Smooth muscle cell (in vitro differentiated cells): ENCODE measurements around the gene OMD. TPM values are rescaled to one million over a fixed set of nuclear protein-coding genes. Genes with fewer than 3 reads are reported as not detected.

Experiments used
- DNase-seq: peaks from one replicate; lab custom pipeline; 2025; ENCODE audit not compliant: unreplicated experiment; lab: John Stamatoyannopoulos, UW
- H2AFZ ChIP-seq: fragments of 200-600 bp; sonication (generic); 2 replicates; pipeline ENCODE4 v1.6.0; 2016; ENCODE audit warnings: antibody characterized with exemption, low read depth, mild to moderate bottlenecking
- H3F3A ChIP-seq: fragments of 200-600 bp; sonication (generic); 2 replicates; pipeline ENCODE4 v1.6.0; 2017; ENCODE audit warnings: antibody characterized with exemption, low read depth
- H3K27ac ChIP-seq: fragments of 200-600 bp; sonication (generic); 2 replicates; pipeline ENCODE4 v1.5.1; 2016; ENCODE audit warnings: low read depth, mild to moderate bottlenecking
- H3K27me3 ChIP-seq: fragments of 200-600 bp; sonication (generic); 2 replicates; pipeline ENCODE4 v1.6.1; 2016; ENCODE audit warnings: low read depth, mild to moderate bottlenecking
- H3K36me3 ChIP-seq: fragments of 200-600 bp; sonication (generic); 2 replicates; pipeline ENCODE4 v1.5.1; 2016; ENCODE audit warnings: low read depth
- H3K4me1 ChIP-seq: fragments of 200-600 bp; sonication (generic); 2 replicates; pipeline ENCODE4 v1.5.1; 2016; ENCODE audit warnings: low read depth
- H3K4me2 ChIP-seq: fragments of 200-600 bp; sonication (generic); 2 replicates; pipeline ENCODE4 v1.6.0; 2016; ENCODE audit warnings: mild to moderate bottlenecking
- H3K4me3 ChIP-seq: fragments of 200-600 bp; sonication (generic); 2 replicates; pipeline ENCODE4 v1.5.1; 2016; ENCODE audit warnings: mild to moderate bottlenecking
- H3K79me2 ChIP-seq: fragments of 200-600 bp; sonication (generic); 2 replicates; pipeline ENCODE4 v1.6.0; 2016; ENCODE audit warnings: low read depth, mild to moderate bottlenecking
- H3K9ac ChIP-seq: fragments of 200-600 bp; sonication (generic); 2 replicates; pipeline ENCODE4 v1.6.0; 2016; ENCODE audit warnings: low read depth
- H3K9me3 ChIP-seq: fragments of 200-600 bp; sonication (generic); replicated peaks from 2 replicates; pipeline ENCODE4 v1.5.1; 2016; ENCODE audit warnings: low read depth
- H4K20me1 ChIP-seq: fragments of 200-600 bp; sonication (generic); 2 replicates; pipeline ENCODE4 v1.6.0; 2016; ENCODE audit warnings: low read depth
- CTCF ChIP-seq: fragments of 200-600 bp; sonication (generic); IDR thresholded peaks from 2 replicates; pipeline ENCODE4 v1.5.1; 2017; ENCODE audit warnings: borderline replicate concordance, mild to moderate bottlenecking, antibody characterized with exemption; ENCODE audit not compliant: insufficient read depth, poor library complexity, severe bottlenecking
- WGBS: methylation state at CpG from one replicate; pipeline ENCODE4 v1.1.7; 2016; ENCODE audit warnings: low lambda C conversion rate; 5-methylcytosine and 5-hydroxymethylcytosine counted together
- polyA plus RNA-seq: library from polyadenylated mRNA; unstranded; fragments of >200 nt; fragmentation: Nextera tagmentation; extraction: Ambion mirVana; gene quantifications from 2 replicates; pipeline ENCODE4 v1.2.1, GENCODE V29; 2016
- total RNA-seq: library from RNA; depleted of rRNA; stranded (reverse); fragments of >200 nt; gene quantifications from 2 replicates; pipeline ENCODE4 v1.2.3, GENCODE V29; 2014

The OMD gene
- total and polyA plus RNA-seq, 2 experiments from 2014 or later = not detected

- Histone ChIP-seq H3K4me3 (no peak overlapping the region), H3K79me2 (no peaks in the 10 kb centered on the region), H3K4me1 (no peaks in the 10 kb centered on the region), H2AFZ (no peak overlapping the region), H3K36me3 (no peaks in the 10 kb centered on the region), H3K9ac (no peak overlapping the region), H3K27me3 (no peaks in the 10 kb centered on the region), H3F3A (no peaks in the 10 kb centered on the region), H3K27ac (no peak overlapping the region), H3K9me3 (no peaks in the 10 kb centered on the region), H4K20me1 (no peaks in the 10 kb centered on the region), H3K4me2 (no peak overlapping the region)
- no peak for TF ChIP-seq CTCF
- DNase-seq = no peak
Observed at GRCh38 chr9:92446536-92446935, 22.3 kb upstream of the OMD start.

- Histone ChIP-seq H3K4me3 (no peak overlapping the region), H3K79me2 (no peaks in the 10 kb centered on the region), H3K9me3 (no peaks in the 10 kb centered on the region), H4K20me1 (no peaks in the 10 kb centered on the region), H3K36me3 (no peaks in the 10 kb centered on the region), H3K27me3 (no peaks in the 10 kb centered on the region), H3K27ac (no peak overlapping the region), H2AFZ (no peak overlapping the region), H3K4me2 (no peak overlapping the region), H3F3A (no peaks in the 10 kb centered on the region), H3K4me1 (no peaks in the 10 kb centered on the region), H3K9ac (no peak overlapping the region)
- no peak for DNase-seq
- 87% methylated on average over 4 of the region's 4 CpGs for WGBS
- TF ChIP-seq CTCF = no peak
Observed at GRCh38 chr9:92444841-92445240, 20.6 kb upstream of the OMD start.

GRCh38 chr9:92440751-92441046 lies 16.4 kb upstream of the OMD start:
- H3K4me3 ChIP-seq = no peak overlapping the region
- no peaks in the 10 kb centered on the region for H3F3A ChIP-seq
- H3K4me2 ChIP-seq = no peak overlapping the region
- H4K20me1 ChIP-seq = no peaks in the 10 kb centered on the region
- no peaks in the 10 kb centered on the region for H3K36me3 ChIP-seq
- no peaks in the 10 kb centered on the region for H3K9me3 ChIP-seq
- H3K79me2 ChIP-seq = no peaks in the 10 kb centered on the region
- no peak for DNase-seq
- no peak for TF ChIP-seq CTCF
- WGBS = 89% methylated on average over 6 of the region's 6 CpGs
- no peak overlapping the region for H3K27ac ChIP-seq
- no peak overlapping the region for H2AFZ ChIP-seq
- H3K9ac ChIP-seq = no peak overlapping the region
- H3K27me3 ChIP-seq = no peaks in the 10 kb centered on the region
- H3K4me1 ChIP-seq = no peaks in the 10 kb centered on the region

GRCh38 chr9:92439921-92440750 lies 15.9 kb upstream of the OMD start:
- no peaks in the 10 kb centered on the region for H3K4me1 ChIP-seq
- 62% methylated on average over 5 of the region's 5 CpGs for WGBS

More at GRCh38 chr9:92439921-92440750, 15.9 kb upstream of the OMD start:
- TF ChIP-seq CTCF = no peak
- Histone ChIP-seq H3K79me2 (no peaks in the 10 kb centered on the region), H4K20me1 (no peaks in the 10 kb centered on the region), H3K9ac (no peak overlapping the region), H3K4me2 (peak overlapping the region; percentile 10), H3F3A (no peaks in the 10 kb centered on the region), H3K27me3 (no peaks in the 10 kb centered on the region), H2AFZ (no peak overlapping the region), H3K36me3 (no peaks in the 10 kb centered on the region), H3K9me3 (no peaks in the 10 kb centered on the region), H3K4me3 (no peak overlapping the region), H3K27ac (peak overlapping the region; percentile 41)
- no peak for DNase-seq
